HG03558 (cell line): ENCODE results near the gene SOX8.
"Not testable (repeated sequence)": the region's sequence is repeated elsewhere in the genome, so short reads cannot be mapped to it uniquely, and the experiment has no call there.

Experiments
- ATAC-seq: cut with Tn5 transposase; IDR thresholded peaks from one replicate; pipeline ENCODE4 v1.9.1; 2021; ENCODE audit warnings: moderate number of reproducible peaks; ENCODE audit not compliant: unreplicated experiment; ENCODE audit errors: extremely low read depth

Gene SOX8

GRCh38 chr16:952321-952720 is 29.2 kb upstream of the SOX8 start:
- ATAC-seq = no peak

- not testable (repeated sequence) for ATAC-seq
Observed at GRCh38 chr16:953818-954217, 27.8 kb upstream of the SOX8 start.

DNA sequence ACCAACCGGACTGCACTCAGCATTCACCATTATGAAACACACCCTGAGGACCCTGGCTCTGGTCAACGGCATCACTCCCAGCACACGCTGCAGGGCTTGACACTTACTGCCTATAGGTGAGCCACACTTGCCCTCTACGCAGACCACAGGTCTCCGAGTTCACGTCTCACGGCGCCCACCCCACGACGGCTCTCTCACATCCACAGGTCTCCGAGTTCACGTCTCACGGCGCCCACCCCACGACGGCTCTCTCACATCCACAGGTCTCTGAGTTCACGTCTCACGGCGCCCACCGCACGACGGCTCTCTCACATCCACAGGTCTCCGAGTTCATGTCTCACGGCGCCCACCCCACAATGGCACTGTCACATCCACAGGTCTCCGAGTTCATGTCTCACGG is 25.8 kb upstream of the SOX8 start:
- ATAC-seq = not testable (repeated sequence)

DNA sequence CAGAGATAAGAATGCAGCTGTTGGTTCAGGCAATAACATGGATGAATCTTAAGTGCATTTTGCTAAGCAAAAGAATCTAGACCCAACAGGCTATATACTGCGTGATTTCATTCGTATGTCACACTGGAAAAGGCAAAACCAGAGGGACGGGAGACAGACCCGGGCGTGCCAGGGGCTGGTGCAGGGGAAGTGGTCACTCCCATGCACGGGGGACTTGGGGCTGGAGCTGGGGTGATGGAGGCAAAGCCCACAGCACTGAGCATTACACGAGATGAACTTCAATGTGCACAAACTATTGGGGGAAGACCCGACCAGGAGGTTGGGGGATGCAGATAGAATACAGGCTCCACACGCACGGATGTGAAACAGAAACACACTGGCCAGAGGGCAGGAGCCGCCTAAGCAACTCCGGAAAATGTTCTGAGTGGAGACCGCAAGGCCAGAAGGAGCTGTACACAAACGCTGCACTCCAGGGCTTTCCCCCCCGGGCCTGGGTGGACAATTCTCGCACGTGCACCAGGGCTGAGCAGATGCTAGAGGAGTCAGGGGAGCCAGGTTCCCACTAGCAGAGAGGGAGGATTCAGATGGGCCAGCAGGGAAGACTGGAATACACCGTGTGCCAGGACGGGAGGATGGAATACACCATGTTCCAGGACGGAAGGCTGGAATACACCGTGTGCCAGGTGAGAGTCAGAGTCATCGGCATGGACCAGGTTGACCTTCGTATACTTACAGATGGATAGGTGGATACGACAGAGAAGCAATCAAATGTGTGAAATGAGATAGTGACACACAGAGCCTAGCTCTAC is 22.1 kb upstream of the SOX8 start:
- ATAC-seq = no peak

DNA sequence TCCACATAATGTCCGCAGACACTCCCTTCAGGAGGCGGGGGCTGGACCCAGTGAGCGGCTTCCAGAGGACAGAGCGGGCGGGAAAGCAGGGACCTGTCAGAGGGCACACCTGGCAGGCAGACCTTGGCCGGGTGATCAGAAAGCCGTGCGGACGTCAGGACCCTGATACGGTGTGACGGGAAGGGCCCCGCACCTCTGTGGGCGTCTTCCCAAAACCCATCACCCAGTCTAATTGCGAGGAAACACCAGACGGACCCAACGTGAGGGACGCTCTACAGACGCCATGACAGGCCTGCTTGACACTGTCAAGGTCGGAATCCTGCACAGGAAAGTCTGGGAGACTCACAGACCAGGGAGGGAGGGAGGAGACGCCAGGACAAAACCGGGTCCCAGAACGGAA is 19.2 kb upstream of the SOX8 start:
- ATAC-seq = no peak

DNA sequence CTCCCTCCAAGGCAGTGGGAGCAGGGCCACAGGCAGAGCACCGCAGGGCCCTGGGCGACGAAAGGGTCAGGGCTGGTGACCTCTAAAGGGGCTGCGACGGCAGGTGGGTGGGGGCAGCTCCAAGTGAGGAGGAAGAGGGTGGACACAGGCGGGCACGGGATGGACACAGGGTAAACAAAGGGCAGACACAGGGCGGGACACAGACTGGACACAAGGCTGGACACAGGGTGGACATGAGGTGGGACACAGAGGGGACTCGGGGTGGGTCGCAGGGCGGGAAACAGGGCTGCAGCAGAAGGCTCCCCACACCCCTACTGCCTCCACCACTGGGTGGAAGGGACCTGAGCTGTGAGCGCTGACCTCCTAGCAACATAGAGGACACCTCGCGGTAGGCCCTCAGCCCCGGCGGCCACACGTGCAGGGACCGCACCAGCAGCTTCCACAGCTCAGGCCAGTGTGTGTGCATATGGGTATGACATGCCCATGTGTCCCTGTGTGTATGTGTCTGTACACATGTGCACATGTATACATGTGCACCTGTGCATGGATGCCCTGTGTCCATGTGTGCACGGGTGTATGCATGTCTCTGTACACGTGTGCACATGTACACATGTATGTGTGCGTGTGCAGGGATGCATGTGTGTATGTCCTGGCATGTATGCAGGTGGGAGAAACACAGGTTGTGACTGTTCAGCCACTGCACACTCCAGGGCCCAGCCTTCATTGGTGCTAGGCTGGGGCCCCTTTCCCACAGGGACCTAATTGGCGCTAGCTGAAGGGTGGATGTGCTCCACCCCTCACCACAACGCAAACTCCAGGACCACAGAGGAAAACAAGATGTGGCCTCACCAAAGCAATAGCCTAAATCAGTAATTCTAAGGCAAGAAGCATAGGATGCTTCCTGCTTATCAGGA is 18.4 kb upstream of the SOX8 start:
- ATAC-seq = no peak

DNA sequence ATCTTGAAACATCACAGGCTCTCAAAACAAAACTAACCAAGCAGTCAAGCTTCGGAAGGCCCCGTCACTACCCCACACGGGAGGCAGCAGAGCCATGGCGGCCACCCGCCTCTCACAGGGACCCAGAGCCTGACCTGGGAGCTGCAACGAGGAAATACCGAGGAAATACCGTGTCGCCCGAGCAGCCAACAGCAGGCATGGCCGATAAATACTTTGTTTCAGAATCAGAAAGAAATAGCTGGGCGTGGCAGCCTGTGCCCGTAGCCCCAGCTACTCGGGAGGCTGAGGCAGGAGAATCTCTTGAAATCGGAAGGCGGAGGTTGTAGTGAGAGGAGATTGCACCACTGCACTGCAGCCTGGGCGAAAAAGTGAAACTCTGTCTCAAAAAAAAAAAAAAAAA is 17.7 kb upstream of the SOX8 start:
- ATAC-seq = no peak

DNA sequence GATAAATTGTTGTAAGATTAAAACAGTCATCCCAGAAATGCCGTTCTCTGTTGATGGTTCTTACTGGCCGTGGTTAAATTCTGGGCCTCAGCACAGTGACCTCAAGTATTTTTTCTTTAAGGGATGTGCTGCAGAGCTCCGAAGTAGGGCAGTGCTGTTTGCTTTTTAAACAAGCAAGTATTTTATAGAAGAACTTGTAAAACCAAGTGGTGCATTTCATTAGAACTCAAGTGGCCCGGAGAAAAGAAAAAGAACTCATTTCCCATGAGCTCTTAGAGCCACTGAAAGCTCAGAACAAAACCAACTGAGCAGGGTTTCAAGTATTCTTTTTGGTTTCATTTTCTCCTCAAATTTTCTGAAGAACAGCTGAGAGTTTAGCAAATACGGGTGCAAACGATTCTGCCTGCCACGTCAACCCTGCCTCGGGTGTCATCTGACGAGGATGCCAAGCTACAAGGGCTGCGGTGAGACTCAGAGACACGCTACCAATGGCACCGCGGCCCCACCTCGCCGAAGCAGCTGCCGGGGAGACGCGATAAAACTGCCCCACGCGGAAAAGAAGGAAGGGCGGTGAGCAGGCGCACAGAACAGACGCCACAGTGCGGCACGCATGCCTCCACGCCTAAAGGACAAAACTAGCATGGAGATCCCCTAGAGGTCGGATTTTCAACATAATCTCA is 17.1 kb upstream of the SOX8 start:
- no peak for ATAC-seq

GRCh38 chr16:965036-965395 is 16.6 kb upstream of the SOX8 start:
- no peak for ATAC-seq

GRCh38 chr16:965487-965886 is 16.1 kb upstream of the SOX8 start:
- no peak for ATAC-seq

DNA sequence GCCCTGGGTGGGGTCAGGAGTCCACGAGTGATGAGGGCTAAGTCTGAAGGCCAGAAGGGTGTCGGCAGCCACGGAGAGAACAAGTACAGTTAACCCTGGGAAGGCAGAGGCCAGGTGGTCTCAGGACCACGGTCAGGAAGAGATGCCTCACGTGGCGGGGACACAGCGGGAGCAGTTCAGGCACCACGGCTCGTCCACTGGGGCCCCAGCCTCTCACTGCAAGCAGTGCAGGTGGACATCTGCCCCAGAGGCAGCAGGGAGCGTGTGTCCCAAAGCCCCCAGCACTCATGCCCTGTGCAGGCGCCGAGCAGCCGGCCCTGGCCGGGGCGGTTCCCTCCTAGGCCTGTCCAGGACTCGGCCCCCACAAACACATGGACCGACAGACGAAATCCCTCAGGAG is 15.5 kb upstream of the SOX8 start:
- ATAC-seq = no peak

DNA sequence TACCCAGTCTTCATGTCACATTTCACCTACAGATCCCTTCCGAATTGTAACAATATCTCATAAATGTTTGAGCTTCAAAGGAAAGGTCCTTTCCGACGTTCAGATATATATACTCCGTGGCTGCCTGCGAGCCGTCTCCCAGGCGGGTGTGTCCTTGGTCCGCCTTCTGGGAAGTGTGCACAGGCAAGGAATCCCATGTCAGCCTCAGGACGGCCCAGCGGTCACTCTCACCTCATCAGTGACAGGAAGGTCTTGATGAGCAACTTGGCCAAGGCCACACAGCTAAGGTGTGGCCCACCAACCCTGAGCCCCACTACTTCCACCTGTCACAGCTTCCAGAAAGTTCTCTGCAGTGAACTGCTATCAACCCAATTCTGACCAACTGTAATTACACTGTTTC is 15.1 kb upstream of the SOX8 start:
- no peak for ATAC-seq

- no peak for ATAC-seq
Observed at GRCh38 chr16:967077-967541, 14.5 kb upstream of the SOX8 start.

DNA sequence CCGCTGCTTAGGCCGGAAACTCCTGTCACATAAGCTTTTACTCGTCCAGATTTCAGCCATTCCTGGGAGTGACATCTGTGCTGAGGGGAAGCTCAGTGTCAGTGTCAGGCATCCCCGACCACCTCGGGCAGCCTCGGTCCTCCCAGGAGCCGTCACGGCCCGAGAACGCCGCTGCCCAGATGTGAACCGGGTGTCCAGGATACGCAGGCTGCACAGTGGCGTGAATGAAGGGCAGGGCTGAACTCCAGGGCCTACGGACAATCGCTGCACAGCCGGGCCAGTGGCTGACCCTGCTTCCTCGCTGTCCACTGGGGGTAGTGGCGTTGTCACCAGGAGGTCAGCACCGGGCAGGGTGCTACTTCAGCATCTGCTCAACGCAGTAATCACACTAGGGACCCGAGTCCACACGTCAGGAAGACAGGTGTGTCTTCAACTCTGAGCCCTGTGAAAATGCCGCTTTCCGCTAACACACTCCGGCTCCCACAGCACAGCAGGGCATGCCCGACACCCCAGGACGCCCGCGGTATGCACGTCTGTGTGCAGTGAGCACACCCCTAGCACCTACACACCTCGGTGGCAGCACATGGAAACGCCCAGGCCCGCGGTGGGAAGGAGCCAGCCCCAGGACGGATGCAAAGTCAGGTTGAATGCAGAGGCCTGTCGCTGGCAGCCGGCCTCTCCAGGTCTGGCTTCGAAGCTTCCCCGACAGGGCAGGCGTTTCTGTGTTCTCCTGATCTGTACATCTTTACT is 13.8 kb upstream of the SOX8 start:
- no peak for ATAC-seq

- ATAC-seq = no peak
Observed at GRCh38 chr16:968620-969019, 12.9 kb upstream of the SOX8 start.

- ATAC-seq = no peak
Observed at GRCh38 chr16:969508-970385, 11.8 kb upstream of the SOX8 start.

GRCh38 chr16:970386-970765 is 11.2 kb upstream of the SOX8 start:
- no peak for ATAC-seq

GRCh38 chr16:970766-971581 is 10.6 kb upstream of the SOX8 start, which contains the start of gene LMF1:
Gene LMF1, minus strand, starts transcription at chr16:970984. Its CDS starts 4 bp downstream, at chr16:970980.
- ATAC-seq = no peak
